Tibial artery (tissue), 4 donors: ENCODE data around the gene SNIP1.
"Not testable (repeated sequence)": the region's sequence is repeated elsewhere in the genome, so short reads cannot be mapped to it uniquely, and the experiment has no call there.

ENCODE experiments used
- DNase-seq, 2 donors: peaks; one replicate each; pipeline ENCODE4 v3.0.0-alpha.2; 2019
- H3K27ac ChIP-seq, 2 donors: fragments of 200-600 bp; sonication (generic) in 1 of 2; 1 replicate in 1 of 2; 2 replicates in 1 of 2; pipeline ENCODE4 v1.5.1; 2018 to 2019; ENCODE audit warnings: mild to moderate bottlenecking in 1 of 2
- H3K27me3 ChIP-seq, 2 donors: fragments of 200-600 bp; sonication (generic) in 1 of 2; one replicate each; pipeline versions ENCODE4 v1.5.1 to v1.6.0; 2016 to 2019
- H3K36me3 ChIP-seq, 3 donors: fragments of 200-600 bp; sonication (generic) in 2 of 3; one replicate each; pipeline ENCODE4 v1.5.1; 2016 to 2019; ENCODE audit warnings: mild to moderate bottlenecking in 2 of 3
- H3K4me1 ChIP-seq, 4 donors: fragments of 200-600 bp; sonication (generic) in 2 of 4; 1 replicate in 3 of 4; 2 replicates in 1 of 4; pipeline ENCODE4 v1.5.1; 2016 to 2019
- H3K4me3 ChIP-seq, 2 donors: fragments of 200-600 bp; sonication (generic) in 1 of 2; 1 replicate in 1 of 2; 2 replicates in 1 of 2; pipeline ENCODE4 v1.5.1; 2018 to 2019; ENCODE audit warnings: mild to moderate bottlenecking in 2 of 2
- H3K9me3 ChIP-seq, 3 donors: fragments of 200-600 bp; sonication (generic) in 1 of 3; one replicate each; pipeline ENCODE4 v1.5.1; 2016 to 2019
- intact Hi-C: fragments of 100-400 bp; cut with DNase I; formaldehyde crosslinking; loops from one replicate; pipeline ENCODE4 v1.15.0; 2023; ENCODE audit warnings: low total_unique reads
- TF ChIP-seq, protein P1 (sequence below), 2 experiments: fragments of 200-600 bp in 1 of 2; fragments of 450-650 bp in 1 of 2; IDR thresholded peaks; one replicate each; pipeline ENCODE4 v1.5.1; 2017 to 2019; ENCODE audit warnings: antibody characterized with exemption in 2 of 2, mild to moderate bottlenecking in 1 of 2, moderate library complexity in 1 of 2

SNIP1 gene

DNA sequence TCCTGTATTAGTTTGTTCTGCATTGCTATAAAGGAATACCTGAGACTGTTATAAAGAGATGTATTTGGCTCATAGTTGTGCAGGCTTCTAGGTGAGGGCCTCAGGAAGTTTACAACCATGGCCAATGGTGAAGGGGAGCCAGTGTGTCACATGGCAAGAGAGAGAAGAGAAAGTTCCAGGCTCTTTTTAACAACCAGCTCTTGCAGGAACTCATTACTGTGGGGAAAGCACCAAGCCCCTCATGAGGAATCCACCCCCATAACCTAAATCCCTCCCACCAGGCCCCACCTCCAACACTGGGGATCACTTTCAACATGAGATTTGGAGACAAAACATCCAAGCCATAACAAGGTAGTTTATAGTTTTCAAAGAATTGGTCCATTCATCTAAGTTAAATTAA, 34.5 kb downstream of the SNIP1 start:
- Histone ChIP-seq H3K4me1 (peaks cover 0 to 6% (median 5%) of the 10 kb centered on the region in 4 donors), H3K4me3 (no peak overlapping the region), H3K27me3 (no peaks in the 10 kb centered on the region), H3K9me3 (no peaks in the 10 kb centered on the region), H3K27ac (no peak overlapping the region), H3K36me3 (no peaks in the 10 kb centered on the region)
- no peak for DNase-seq
- intact Hi-C loops = loop anchor here (10.0 kb wide), 1 partner anchor 75 kb away; the partner anchor contains the start of gene GNL2
- TF ChIP-seq, protein P1, sequence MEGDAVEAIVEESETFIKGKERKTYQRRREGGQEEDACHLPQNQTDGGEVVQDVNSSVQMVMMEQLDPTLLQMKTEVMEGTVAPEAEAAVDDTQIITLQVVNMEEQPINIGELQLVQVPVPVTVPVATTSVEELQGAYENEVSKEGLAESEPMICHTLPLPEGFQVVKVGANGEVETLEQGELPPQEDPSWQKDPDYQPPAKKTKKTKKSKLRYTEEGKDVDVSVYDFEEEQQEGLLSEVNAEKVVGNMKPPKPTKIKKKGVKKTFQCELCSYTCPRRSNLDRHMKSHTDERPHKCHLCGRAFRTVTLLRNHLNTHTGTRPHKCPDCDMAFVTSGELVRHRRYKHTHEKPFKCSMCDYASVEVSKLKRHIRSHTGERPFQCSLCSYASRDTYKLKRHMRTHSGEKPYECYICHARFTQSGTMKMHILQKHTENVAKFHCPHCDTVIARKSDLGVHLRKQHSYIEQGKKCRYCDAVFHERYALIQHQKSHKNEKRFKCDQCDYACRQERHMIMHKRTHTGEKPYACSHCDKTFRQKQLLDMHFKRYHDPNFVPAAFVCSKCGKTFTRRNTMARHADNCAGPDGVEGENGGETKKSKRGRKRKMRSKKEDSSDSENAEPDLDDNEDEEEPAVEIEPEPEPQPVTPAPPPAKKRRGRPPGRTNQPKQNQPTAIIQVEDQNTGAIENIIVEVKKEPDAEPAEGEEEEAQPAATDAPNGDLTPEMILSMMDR (IDR thresholded peaks at IDR 0.05) = no peak

DNA sequence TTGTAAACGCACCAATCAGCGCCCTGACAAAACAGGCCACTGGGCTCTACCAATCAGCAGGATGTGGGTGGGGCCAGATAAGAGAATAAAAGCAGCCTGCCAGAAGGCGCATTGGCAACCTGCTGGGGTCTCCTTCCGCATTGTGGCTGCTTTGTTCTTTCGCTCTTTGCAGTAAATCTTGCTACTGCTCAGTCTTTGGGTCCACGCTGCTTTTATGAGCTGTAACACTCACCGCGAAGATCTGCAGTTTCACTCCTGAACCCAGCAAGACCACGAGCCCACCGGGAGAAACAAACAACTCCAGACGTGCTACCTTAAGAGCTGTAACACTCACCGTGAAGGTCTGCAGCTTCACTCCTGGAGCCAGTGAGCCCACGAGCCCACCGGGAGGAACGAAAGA, 35.2 kb downstream of the SNIP1 start:
- H3K4me3 ChIP-seq, DNase-seq, H3K9me3 ChIP-seq, H3K27me3 ChIP-seq, H3K36me3 ChIP-seq, H3K27ac ChIP-seq, H3K4me1 ChIP-seq: not testable (repeated sequence)
- intact Hi-C loops = loop anchor here (10.0 kb wide), 1 partner anchor 76 kb away; the partner anchor contains the start of gene GNL2

DNA sequence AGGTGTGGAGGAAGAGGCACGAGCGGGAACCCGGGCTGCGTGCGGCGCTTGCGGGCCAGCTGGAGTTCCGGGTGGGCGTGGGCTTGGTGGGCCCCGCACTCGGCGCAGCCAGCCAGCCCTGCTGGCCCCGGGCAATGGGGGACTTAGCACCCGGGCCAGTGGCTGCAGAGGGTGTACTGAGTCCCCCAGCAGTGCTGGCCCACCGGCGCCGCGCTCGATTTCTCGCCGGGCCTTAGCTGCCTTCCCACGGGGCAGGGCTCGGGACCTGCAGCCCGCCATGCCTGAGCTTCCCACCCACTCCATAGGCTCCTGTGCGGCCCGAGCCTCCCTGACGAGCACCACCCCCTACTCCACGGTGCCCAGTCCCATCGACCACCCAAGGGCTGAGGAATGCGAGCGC, 35.9 kb downstream of the SNIP1 start:
- peaks cover 0 to 14% (median 11%) of the 10 kb centered on the region in 4 donors for H3K4me1 ChIP-seq
- H3K9me3 ChIP-seq, H3K27ac ChIP-seq, H3K4me3 ChIP-seq, H3K27me3 ChIP-seq, H3K36me3 ChIP-seq, DNase-seq: not testable (repeated sequence)
- intact Hi-C loops = loop anchor here (10.0 kb wide), 1 partner anchor 77 kb away; the partner anchor contains the start of gene GNL2

DNA sequence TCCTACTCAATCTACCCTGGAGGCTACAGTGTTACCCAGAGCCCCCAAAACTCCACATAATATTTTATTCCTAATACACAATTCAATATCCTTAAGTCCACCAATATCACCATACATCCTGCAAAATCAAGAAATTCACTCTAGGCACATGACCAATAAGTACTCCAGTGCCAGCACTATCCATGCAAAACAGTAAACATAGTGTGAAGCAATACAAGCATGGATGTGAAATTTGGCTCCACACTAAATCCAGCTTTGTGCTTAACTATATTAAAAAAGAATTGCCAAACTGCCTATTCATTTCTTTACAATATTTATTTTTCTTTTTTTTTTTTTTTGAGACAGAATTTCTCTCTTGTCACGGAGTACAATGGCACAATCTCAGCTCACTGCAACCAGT, 36.5 kb downstream of the SNIP1 start:
- no peaks in the 10 kb centered on the region for H3K9me3 ChIP-seq
- no peak for DNase-seq
- H3K27ac ChIP-seq = no peak overlapping the region
- peaks cover 0 to 21% (median 17%) of the 10 kb centered on the region in 4 donors for H3K4me1 ChIP-seq
- no peak overlapping the region for H3K4me3 ChIP-seq
- no peaks in the 10 kb centered on the region for H3K27me3 ChIP-seq
- intact Hi-C loops = loop anchor here (10.0 kb wide), 1 partner anchor 77 kb away; the partner anchor contains the start of gene GNL2
- TF ChIP-seq, protein P1 (IDR thresholded peaks at IDR 0.05) = no peak
- H3K36me3 ChIP-seq = peaks cover 0 to 3% (median 0%) of the 10 kb centered on the region in 3 donors

DNA sequence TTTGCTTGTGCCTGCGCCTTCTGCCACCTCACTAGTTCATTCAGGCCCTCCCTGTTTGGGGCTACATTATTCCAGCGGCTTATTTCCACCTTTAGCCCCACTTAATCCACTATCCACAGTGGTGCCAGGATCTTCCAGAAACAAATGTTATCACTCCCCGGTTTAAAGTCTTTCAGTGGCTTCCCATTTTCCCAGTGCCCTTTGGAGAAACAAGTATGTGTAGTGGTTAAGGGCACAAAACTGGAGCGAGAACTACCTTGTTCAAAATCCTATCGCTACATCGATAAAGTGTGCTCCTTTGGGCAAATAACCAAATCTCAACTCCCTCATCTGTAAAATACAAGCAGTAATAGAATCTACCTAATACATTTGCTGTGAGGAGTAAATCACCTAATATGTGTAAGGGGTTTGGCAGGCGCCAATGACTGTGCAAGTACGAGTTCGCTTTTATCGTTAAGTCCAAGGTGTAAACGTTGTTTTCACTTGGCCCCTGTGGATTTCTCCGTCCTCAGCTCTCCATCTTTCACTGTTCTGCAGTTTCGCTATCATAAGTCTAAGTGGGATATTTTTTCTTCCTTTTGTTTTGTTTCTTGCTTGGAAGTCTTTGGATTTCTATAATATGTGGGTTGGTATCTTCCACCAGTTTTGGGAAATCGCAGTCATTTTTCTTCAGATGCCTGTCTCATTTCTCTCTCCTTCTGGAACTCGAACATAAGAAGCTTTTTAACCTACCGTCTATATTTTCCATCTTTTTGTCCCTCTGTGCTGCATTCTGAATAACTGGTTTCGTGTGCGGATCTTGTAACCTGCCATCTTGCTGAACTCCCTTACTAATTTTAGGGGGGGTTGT, 38.7 kb downstream of the SNIP1 start:
- TF ChIP-seq, protein P1 (IDR thresholded peaks at IDR 0.05) = no peak
- intact Hi-C loops = loop anchor here (10.0 kb wide), 1 partner anchor 79 kb away; the partner anchor contains the start of gene GNL2
- DNase-seq = no peak
- Histone ChIP-seq H3K36me3 (peaks cover 0 to 14% (median 10%) of the 10 kb centered on the region in 3 donors), H3K9me3 (no peaks in the 10 kb centered on the region), H3K4me1 (peaks cover 0 to 29% (median 19%) of the 10 kb centered on the region in 4 donors), H3K27ac (peak overlapping the region; percentile 86 to 89), H3K4me3 (peak overlapping the region; percentile 83 to 97), H3K27me3 (no peaks in the 10 kb centered on the region)

DNA sequence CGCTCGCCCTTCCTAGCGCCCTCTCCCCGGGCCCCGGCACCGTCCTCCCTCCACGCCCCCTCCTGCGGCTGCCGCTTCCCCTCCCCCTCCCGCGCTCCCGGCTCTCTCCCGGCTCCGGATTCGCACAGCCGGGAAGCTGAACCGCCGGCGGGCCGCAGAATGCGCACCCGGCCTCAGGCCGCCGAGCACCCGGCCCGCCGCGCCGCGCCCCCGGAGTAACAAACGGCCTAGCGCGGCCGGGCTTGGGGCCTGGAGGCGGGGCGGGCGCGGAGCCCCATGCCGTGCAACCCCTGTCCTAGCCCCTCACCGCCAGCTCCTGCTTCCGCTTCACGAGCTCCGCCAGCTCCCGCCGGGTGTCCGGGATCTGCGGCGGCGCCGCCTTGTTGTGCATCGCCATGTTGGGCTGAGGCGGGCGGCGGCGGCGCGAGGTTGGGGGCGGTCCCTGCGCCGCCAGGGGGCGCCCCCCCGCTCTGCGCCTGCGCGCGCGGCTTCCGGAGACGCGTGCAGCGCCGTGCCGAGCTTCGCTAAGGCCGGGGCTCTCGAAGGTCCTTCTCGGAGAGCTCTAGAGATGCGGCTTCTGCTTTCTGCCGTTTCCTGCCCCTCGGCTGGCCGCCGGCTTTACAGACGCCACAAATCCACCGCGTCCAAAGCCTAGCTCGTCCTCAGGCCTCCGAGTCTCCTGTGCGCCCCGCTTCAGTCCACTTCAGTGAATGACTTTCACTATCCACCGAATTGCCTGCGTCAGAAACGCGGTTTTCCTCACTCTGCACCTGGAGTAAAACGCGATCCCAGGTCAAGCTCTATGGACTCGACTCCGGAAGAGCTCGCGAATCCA, 39.5 kb downstream of the SNIP1 start, which contains the start of gene MEAF6:
Gene MEAF6 (minus strand): TSS at position 417 of the 835 bp plus-strand sequence. CDS start 20 bp downstream, at position 397.
- intact Hi-C loops = loop anchor here (10.0 kb wide), 1 partner anchor 80 kb away; the partner anchor contains the start of gene GNL2
- peak; percentile 75 to 88 for DNase-seq
- H3K36me3 ChIP-seq = peaks cover 0 to 22% (median 10%) of the 10 kb centered on the region in 3 donors
- peaks cover 0 to 29% (median 19%) of the 10 kb centered on the region in 4 donors for H3K4me1 ChIP-seq
- TF ChIP-seq, protein P1 (IDR thresholded peaks at IDR 0.05) = peak; percentile 72 to 84
- peak within 1 kb of the TSS; percentile 86 to 89 for H3K27ac ChIP-seq
- H3K9me3 ChIP-seq = no peaks in the 10 kb centered on the region
- H3K27me3 ChIP-seq = no peaks in the 10 kb centered on the region
- H3K4me3 ChIP-seq = peak within 1 kb of the TSS; percentile 83 to 97
